NCI-H446 (cell line): ENCODE data around the gene MCM7.

Source experiments
- DNase-seq, 2 experiments: peaks; one replicate each; lab custom pipeline; 2025; lab: John Stamatoyannopoulos, UW

The MCM7 gene

GRCh38 chr7:100093925-100094486, 7.2 kb downstream of the MCM7 start:
- DNase-seq = no peak

GRCh38 chr7:100093498-100093897, 7.7 kb downstream of the MCM7 start:
- peak in 1 of 2 experiments; percentile 10 for DNase-seq

- DNase-seq = no peak
Measured at GRCh38 chr7:100093054-100093453, 8.1 kb downstream of the MCM7 start.

GRCh38 chr7:100091411-100092181, 9.6 kb downstream of the MCM7 start:
- DNase-seq = no peak

GRCh38 chr7:100090527-100091410, 10.4 kb downstream of the MCM7 start:
- DNase-seq = no peak

- DNase-seq = no peak
Measured at GRCh38 chr7:100089458-100090196, 11.6 kb downstream of the MCM7 start.

- peak; percentile 9 to 57 for DNase-seq
Measured at GRCh38 chr7:100088621-100089457, 12.4 kb downstream of the MCM7 start, which contains the start of gene COPS6. TSS of gene COPS6 (plus strand) at chr7:100088969. CDS start at chr7:100088991, 22 bp downstream.

- no peak for DNase-seq
Measured at GRCh38 chr7:100088095-100088620, 13.0 kb downstream of the MCM7 start.

- no peak for DNase-seq
Measured at GRCh38 chr7:100087055-100087750, 14.0 kb downstream of the MCM7 start.

GRCh38 chr7:100085515-100085914, 15.7 kb downstream of the MCM7 start:
- DNase-seq = no peak

- DNase-seq = no peak
Measured at GRCh38 chr7:100082978-100083377, 18.2 kb downstream of the MCM7 start.

- peak; percentile 87 to 97 for DNase-seq
Measured at GRCh38 chr7:100081535-100082102, 19.6 kb downstream of the MCM7 start, which contains the start of gene ZNF3. TSS of gene ZNF3 (minus strand) at chr7:100081723. CDS start at chr7:100077357, 4,366 bp downstream.

GRCh38 chr7:100080907-100081534, 20.2 kb downstream of the MCM7 start:
- DNase-seq = no peak

- no peak for DNase-seq
Measured at GRCh38 chr7:100079024-100079560, 22.1 kb downstream of the MCM7 start.

GRCh38 chr7:100077205-100077604, 24.0 kb downstream of the MCM7 start:
- DNase-seq = no peak

GRCh38 chr7:100075418-100075817, 25.8 kb downstream of the MCM7 start:
- DNase-seq = no peak

- DNase-seq = no peak
Measured at GRCh38 chr7:100074841-100075240, 26.4 kb downstream of the MCM7 start.

GRCh38 chr7:100072462-100072861, 28.7 kb downstream of the MCM7 start:
- no peak for DNase-seq
